DMS153 (cell line): ENCODE results near the gene TNN.

Experiments used
- DNase-seq: peaks from one replicate; lab custom pipeline; 2025; lab: John Stamatoyannopoulos, UW

Gene TNN

DNA sequence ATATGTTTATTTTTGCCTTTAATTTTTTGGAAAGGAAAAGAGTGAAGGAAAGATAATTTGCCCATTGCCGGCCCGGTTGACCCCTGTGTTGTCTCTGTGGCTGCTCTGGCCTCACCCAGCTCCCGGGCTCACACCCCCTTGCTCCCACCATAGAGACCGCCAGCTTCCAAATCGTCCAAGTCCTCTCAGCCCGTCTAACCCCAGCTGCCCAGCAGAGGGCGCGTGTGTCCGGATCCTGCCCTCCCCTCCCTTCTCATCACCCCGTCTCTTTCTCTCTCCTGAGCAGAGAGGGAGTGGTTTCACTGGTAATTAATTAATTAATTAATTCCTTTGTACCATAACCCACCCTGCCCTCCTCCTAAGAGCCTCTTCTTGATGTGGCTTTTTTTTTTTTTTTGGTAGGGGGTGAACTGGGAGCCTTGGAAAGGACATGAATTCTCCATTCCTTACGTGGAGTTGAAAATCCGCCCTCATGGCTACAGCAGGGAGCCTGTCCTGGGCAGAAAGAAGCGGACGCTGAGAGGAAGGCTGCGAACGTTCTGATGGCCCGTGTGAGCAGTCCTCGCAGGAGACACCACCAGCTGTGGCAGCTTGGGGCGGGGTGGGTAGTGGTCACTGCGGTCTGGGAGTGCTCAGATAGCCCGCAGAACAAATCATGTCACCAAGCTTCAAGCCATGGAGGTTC lies 79.0 kb downstream of the TNN start:
- DNase-seq = peak; percentile 49

DNA sequence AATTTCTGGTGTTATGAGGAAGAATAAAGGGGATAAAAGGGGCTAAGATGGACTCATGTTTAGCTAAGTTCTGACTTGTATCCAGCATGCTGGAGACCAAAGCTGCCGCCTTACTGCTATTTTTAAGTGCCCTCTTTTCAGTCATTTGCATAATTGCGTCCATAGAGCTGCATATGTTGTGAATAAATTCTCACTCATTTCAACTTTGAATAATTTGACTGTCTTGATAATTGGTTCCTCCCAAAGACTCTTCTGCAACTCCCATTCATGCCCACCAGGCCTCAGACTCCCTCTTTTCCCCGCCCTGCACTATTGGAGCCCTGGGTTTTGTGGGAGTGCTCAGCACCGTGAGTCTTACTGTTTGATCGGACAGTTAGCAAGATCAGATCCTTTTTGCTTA lies 79.9 kb downstream of the TNN start:
- no peak for DNase-seq

DNA sequence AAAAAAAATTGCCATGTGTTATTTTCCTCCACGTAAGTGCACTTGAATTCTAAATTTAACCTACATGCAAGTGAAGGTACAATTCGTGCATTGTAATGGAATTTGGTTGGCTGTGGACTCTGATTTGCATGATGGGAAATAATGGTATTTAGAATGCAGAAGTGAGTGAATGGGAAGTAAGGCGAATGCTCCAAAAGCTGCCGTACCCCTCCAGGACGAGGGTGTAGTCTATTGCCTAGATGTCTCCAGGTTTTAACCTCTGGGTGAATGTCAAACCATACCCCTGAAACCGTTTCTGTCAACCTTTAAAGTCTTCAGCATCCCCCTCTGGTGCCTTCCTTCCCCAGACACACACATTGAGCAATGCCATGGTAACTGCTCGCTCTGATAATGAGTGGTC lies 80.4 kb downstream of the TNN start:
- no peak for DNase-seq

DNA sequence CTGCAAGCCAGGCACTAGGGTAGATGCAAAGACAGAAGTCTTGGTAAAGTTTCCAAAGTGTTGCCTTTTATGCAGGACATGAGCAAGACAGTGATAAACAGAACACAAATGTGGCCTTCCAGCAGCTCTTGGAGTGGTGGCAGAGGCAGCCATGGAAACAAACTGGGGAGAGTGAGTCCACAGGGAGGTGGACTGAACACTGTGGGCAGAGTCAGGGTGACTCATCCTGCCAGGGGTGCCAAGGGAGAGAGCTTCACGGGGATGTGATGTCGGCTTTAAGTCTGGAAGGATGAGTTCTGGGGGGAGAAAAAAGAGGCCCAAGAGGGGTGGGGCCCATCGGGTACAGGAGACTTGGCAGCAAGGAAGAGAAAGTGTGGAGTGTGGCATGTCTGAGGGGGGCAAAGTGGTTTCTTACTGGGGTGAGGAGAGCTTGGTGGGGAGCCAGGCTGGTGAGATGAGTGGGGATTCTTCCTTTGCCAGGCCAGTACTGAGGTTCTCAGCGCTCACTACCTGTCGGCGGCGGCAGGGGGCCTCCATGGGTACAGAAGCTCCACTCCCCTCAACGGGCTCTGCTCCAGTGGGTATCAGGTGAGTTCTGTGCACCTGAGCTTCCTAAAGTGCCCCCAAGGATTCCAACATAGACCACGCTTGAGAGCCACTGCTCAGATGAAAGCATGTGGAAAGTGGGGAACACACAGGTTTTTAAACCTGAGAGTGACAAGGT lies 83.1 kb downstream of the TNN start:
- no peak for DNase-seq

DNA sequence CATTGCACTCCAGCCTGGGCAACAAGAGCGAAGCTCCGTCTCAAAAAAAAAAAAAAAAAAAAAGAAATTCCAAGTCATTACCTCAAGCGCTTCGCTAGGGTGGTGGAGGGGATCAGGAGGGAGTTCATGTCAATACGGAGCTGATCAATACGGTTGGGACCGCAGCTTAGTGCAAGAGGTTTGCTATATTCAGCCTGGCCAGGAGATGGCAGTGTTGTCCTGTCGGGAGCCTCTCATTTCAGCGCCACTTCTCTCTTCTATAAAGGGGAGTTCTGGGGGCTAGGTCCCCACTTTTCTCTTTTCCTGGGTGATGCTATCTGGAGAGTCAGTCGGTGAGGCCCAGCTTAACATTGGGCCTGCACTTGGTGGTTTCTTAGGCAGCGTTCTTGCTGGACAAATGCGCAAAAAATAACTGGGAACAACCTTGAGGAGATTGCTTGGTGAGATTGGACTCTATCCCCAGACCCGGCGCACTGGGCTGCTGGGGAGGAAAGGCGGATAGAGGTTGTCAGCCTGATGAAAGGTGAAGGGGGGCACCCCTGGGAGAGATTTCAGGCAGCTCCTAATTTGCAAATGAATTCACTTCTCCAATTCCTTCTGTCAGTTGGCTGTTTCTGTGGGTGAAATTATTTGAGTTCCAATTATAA lies 84.5 kb downstream of the TNN start:
- DNase-seq = peak; percentile 38

DNA sequence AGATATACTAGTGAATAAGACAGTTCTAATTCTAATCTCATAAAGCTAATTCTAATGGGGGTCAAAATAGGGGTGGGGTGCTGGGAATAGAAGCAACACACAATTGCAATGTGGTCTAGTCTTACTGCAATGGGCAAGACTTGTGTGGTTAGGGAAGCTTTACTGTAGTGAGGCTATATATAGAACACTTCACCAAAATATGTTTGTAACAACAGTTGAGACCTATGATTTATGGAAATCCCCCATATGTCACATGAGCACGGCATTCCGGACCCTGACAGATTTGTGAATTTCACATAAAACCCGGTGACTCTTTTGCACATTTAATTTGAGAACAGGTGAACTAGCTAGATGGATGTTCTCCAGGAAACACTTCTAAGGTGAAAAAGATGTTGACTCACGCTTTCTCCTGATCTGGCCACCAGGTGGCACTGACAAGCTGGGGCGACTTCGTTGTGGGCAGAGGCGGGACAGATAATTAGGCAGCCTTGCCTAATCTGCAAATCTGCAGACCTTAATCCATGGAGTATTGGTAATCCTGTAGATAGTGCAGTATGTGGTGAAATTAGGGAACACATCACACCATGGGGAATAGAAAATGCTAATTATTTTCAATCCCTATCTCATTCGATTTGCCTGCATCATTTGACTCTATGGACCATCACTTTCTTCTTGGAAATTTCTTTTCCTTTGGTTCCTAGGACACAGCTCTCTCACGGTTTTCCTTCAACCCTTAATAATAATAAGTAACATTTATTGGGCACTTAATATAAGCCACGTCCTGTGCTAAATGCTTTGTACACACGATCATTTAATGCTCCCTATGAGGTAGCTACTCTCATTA lies 87.2 kb downstream of the TNN start:
- peak; percentile 35 for DNase-seq

DNA sequence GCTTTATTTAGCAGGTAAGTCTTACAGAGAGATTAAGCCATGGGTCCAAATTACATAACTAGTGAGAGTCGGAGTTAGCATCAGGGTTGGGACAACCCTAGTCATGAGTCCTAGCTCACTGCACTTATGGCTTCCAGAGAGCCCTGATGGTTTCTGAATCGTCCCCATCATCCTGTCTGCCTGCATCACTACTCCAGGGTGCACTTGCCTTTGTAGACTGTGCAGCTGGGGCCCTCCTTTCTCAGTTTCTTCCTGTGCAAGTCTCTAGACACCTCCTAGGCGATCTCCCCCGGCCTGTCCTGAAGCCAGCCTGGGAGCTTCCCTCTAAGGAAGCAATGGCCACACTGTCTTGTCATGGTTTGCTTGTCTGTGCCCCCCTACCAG lies 87.8 kb downstream of the TNN start:
- no peak for DNase-seq

DNA sequence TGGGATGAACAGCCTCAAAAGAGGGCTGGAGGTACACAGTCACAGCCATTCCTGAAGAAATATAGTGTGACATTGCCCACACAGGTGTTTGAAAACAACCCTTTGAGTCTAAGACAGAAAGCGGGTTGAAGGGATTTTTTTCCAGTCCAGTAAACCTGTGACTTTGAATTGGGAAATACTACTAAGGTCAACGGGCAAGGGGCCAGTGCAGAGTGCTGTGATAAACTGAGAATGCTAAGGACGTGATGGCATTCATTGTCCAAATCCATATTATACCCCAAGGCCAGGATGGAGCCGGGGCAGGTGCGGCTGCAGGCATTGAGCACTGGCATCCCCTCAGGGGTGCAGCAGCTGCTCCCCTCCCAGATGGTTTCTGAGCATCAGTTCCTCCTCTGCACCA lies 88.3 kb downstream of the TNN start:
- DNase-seq = no peak

DNA sequence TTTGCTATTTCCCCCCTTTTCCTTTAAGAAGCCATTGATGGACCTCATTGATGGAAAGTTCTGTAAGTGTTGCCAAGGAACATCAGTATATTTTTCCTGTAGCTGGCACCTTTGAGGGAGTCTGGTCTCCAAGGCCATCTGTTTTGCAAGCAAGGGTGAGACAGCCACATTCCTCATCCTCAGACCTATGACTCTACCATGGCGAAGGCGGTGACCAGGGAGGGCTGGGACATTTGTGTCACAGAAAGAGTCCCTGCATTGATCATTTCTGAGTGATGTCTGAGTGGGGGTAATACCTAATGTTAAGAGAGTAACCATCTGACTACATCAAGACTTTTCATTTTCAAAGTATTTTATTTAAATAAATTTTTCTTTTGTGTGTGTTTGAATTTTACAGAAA lies 89.6 kb downstream of the TNN start:
- no peak for DNase-seq

DNA sequence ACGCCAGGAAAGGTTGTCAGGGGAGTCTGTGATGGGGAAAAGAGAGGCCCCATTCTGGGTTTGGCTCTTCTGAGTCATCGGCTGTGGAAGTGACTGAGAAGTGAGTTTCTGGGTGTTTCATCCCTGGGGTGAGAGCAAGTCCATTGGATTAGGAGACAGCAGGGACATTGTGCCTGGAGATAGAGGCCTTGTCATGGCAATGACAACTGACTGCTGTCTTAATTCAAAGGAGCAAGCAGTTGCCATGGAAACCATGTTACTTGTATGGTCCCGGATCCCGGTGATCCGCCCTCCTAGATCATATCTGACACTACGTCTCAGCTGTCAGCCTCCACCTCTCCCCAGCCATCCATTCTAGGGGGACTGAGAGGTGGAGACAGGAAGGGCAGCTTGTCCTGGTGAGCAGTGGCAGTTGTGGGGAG lies 90.5 kb downstream of the TNN start:
- DNase-seq = no peak

DNA sequence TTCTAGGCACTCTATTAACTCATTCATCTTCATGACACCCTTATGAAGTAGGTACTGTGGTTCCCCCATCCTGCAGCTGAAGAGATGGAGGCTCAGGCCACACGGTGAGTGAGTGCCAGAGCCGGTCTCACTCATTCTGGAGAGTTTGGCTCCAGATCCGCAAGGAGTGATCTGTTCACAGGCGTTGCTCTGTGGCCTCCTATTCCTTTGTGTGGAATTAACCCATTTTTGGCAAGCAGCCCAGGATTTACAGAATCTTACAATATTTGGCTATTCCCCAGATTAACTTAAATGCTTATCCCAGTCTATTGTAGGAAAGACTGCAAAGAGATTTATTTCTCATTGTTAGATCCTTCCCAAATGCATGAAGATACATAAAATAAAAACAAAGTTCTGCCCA lies 95.3 kb downstream of the TNN start:
- DNase-seq = no peak

DNA sequence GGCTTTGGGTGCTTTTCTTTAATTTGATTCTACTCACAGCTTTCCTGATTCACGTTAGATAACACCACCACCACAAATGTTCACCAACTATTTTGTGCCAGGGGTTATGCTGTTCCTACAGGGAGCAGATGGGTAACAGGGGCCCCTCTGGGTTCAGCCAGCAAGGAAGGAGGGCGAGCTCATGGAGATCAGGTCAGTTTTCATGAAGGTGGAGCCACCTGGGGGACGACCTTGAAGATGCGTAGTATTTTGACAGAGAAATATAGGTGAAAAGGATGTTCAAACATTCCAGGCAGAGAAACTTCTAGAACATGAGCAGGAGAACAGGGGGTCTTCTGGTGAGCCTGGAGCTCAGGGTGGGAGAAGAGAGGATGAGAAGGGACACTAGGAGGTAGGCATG lies 96.1 kb downstream of the TNN start:
- DNase-seq = no peak

DNA sequence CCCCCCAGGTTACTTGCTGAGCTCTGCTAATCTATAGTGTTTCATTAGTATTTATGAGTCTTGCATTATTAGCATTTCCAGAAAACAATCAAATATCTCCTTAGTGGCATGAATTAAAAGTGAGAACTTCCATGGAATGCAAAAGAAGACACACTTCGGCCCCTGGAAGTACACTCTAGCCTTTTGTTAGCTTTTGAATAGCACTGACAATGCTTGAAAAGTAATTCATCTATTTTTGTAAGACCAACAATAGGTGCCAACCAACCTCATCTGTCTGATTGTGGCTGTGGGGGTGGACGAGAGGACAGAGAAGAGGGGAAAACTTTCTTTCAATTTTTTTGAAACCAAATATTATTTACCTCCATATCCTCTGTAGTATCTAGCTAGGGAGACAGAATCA lies 97.1 kb downstream of the TNN start:
- DNase-seq = no peak

DNA sequence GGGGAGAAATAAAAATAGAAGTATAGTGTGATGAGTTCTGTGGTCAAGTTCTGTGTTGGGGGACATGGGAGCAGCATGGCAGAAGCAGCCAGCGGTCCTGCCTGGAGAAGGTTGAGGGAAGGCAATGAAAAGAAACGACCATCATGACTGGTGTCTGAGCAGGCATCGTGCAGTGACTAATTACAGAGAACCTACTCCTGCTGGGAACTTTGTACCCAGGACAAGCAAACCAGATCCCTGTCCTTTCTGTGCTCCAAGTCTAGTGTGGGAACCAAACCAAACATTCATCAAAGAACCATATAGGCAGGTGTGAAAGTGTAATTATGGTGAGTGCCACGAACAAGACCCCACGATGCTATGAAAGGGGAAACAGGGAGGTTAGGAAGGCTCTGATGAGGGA lies 99.1 kb downstream of the TNN start:
- DNase-seq = no peak

DNA sequence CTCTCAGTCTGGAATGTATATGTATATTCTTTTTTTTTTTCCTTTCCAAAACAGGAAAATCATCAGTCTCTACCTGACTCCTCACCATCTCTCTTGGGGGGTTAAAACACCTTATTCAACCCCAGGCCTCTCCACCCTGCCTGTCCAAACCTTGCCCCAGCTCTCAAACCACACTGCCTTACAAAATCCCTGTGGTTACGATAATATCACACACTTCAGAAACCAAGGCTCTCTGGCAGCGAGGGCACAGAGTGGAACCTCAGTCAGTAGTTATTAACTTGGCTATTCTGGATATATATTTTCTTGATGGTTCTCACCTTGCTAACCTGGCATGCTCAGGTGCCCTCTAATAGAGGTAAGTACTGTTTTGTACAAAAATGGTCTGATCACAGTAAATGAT lies 100.2 kb downstream of the TNN start:
- DNase-seq = no peak

DNA sequence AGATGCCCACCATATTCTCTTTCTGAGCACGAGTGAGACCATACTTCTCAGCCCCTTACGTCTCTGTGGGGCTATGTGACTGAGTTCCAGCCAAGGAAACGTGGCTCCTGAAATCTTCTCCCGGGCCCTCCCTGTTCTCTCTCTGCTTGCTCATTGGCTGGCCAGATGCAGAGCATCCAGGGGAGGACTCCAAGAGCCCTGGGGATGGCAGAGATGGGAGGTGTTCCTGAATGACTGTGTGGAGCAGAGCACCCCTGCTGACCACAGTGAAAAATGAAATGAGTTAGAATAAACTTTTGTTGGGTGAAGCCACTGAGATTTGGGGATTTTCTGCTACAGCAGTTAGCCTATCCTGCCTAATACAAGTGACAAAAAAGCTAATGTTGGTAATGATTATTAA lies 101.1 kb downstream of the TNN start:
- DNase-seq = no peak

DNA sequence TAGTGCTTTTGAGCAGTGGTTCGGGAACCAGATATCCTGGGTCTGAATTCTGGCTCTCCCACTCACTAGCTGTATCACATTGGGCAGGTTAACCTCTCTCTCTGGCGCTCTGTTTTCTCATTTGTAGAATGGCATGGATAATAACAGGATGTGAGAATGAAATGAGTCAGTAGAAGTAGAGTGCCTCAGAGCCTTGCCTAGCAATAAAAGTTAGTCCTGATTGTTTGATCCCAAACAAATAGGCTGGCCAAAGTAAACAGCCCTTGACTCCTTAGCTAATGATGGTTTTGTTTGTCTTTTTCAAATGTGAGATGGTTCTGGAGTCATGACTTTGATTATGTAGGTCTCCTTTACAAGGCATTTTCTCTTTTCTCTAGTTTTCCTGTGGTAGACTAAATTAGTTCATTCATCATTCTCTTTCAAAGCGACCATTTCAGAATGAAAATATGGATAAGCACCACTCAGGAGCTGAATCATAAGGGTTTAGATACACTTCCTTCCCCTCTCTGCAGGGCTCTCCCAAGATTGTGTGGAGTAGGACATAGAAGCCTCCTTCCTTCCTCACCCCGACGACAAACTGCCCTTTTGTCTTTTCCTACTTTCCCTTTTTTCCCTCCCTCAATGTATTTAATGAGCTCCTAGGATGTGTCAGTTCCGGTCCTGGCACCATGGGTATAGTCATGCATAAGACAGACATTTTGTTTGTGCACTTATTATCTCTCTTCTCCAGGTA lies 101.8 kb downstream of the TNN start:
- peak; percentile 94 for DNase-seq

DNA sequence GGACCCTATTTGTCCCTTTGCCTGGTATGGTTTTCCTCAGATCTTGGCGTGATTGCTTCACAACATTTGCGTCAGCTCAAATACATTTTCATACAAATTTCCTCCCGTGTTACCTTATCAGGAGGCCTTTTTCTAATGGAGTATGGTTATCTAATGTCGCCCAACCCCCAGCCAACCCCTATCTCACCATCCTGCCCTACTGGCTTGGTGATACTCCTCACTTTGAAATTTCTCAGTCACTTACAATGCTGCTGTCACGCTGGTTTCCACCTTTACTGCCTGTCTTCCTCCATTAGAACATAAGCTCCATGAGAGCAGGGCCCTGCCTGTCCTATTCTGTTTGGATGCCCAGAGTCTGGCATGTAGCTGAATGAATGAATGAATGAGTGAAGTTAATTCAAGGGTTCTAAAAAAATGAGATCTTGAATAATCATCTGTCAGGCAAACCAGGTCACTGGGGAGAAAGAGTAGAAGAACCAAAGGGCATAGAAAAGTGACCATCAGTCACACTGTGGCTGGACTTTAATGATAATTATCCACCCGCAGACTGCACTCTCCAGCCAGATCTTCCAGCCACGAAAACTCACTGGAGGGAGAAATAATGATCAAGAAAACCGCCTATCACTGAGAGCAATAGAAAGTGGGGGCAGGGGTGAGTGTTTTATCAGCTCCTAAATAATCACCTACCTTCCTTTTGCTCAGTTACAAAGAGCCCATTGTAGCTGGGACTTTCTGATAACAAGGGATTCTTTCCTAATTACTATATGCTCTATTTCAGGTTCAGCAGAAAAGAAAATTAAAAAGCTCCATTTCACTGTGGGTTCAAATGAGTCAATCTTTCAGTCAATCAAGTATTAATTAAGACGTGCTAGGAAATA lies 103.6 kb downstream of the TNN start:
- no peak for DNase-seq

DNA sequence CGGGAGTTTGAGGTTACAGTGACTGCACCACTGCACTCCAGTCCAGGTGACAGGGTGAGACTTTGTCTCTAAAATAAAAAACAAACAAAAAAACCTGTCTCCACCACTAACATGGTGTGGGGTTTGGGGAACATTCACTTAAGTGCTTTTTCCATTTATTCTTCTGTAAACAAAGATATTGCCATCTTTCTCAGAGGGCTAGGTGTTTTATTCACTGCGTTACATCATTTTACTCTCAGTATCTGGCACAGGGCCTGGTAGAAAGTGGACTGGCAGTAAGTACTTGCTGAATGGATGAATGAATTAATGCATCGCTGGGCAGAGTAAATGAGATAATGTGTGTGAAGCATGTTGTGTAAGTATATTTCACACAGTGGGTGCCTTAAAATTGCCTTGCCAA lies 104.9 kb downstream of the TNN start:
- DNase-seq = peak; percentile 91

DNA sequence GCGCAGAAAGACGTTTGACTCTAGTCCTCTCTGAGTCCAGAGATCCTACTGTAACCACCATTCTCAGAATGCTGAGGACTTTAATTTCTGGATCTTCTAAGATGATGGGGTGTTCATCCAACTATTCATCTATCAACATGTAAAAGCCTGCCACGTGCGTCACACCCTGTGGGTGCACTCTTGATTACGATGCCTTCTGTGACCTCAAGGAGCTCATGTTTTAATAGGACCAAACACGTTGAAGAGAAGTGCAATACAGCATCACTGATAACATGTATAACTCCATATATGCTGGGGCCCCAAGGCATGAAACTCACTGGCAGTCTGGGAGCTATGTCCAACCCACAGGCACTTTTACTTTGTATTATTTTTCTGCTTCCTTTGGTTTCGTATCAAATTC lies 105.9 kb downstream of the TNN start:
- DNase-seq = no peak
